GM21360 (cell line): ENCODE data around the gene PFKM.

Source experiments
- ATAC-seq: cut with Tn5 transposase; IDR thresholded peaks from one replicate; pipeline ENCODE4 v1.9.1; 2021; ENCODE audit warnings: mild to moderate bottlenecking, moderate library complexity; ENCODE audit not compliant: unreplicated experiment

The PFKM gene

GRCh38 chr12:48156652-48157017 lies 37.5 kb downstream of the PFKM start:
- ATAC-seq: no peak

DNA sequence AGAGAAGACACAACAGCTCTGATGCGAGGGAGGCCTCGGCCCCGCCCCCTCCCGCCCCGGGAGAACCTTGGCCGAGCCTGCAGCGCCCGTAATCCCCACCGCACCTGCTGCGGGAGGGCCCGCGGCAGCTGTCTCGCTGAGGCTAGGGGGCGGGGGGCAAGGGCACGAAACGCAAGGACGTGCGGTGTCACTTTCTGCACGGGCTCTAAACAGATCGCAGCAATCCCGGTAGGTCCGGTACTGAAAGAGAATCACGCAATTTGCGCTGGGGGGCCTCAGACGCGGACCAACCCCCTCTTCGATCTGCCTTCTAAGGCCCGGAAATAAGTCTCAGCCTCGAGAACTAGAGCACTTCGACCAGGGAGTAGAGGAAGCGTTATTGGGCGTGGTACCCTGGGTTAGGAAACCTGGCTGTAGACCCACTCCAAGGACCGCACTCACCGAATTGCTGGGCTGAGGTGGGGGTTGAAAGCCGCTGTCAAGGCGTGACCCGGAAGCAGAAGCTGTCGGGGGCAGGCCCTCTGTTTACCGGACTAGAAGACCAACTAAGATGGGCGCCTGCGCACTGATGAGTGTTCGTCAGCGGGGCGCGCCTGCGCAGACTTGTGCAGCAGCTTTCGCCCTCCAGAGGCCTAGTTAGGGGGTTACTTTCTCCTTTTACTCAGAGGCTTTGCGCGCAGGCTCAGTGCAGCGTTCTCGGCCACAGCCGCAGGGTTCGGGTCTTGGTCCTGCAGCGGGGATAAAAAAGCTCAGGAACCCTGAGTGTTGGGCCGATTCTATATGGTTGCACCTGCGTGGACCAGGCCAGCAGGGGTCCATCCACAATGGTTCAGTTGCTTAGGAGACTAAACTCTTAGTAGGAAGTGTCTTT lies 38.1 kb downstream of the PFKM start, which contains the start of gene ASB8:
ASB8 (minus strand) TSS at position 498 of the 871 bp plus-strand sequence. CDS start 4,019 bp downstream, outside the sequence.
- ATAC-seq: peak; percentile 88

- ATAC-seq: no peak
Observed at GRCh38 chr12:48157889-48158370, 38.8 kb downstream of the PFKM start.

GRCh38 chr12:48160046-48160445 lies 40.9 kb downstream of the PFKM start:
- ATAC-seq: no peak

DNA sequence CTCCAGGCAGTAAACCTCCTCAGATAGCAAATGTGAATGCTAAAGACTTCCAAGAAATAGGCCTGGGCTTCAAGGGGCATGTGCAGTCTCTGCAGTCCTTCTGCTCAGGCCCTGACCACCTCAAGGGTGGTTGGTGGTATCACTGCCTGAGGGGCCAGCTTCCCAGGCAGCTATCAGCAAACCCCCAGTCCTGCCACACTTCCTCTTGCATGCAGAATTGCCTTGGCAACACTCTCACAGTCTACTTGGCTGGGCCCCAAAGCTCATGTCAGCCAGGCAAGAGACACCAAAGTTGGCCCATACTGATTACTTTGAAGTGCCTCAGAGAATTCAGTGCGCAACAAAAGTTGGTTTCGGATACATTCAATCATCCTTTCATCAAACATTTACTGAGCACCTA lies 41.6 kb downstream of the PFKM start:
- ATAC-seq: no peak

GRCh38 chr12:48163150-48163747 lies 44.1 kb downstream of the PFKM start:
- no peak for ATAC-seq

DNA sequence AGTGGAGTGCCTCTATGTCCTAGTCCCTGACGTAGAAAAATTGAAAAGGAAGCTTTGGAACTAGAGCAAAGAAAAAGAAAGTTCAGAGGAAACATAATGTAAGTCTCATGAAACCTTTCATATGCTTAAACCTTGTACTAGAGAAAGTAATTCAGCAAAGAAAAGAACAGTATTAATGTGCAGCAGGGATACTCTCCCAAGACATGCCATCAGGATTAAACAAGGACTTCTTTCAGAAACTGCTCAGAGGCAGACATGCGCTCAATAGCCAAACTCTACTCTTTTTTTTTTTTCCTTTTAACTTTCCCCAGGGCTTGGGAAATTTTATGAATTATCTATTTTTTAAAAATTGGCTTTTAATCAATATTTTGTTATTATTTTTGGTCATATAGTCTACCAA lies 45.3 kb downstream of the PFKM start:
- no peak for ATAC-seq

DNA sequence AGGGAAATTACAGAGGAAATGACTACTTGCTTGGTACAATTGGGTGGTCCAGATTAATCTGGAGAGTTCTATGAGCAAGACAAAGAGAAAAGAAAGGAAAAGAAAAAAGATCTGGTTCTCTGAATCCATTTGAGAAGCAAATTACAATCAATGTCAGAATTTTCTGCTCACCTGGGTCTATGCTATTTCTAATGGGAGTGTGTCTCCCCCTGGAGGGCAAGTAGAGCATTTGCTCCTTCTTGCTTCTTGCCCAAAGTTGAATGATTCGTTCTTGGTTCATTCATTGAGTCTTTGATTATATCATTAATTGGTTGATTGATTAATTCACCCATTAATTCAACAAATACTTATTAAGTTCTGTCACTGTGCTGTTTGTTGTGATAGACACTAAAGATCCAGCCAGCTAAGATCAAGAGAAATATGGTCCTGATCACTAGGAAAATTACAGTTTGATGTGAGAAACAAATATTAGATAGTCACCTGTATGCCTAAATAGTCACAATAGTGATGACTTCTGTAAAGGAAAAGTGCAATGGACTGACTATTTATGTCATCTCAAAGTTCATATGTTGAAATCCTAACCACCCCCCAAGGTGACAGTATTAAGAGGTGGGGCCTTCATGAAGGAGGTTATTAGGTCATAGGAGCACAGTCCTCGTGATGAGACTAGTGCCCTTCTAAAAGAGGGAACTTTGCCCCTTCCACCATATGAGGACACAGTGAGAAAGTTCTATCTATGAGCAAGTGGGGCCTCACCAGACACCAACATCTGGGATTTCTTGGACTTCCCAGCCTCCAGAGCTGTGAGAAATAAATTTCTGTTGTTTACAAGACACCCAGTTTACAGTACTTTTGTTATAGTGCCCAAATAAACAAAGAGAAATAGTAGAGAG lies 46.2 kb downstream of the PFKM start:
- no peak for ATAC-seq

GRCh38 chr12:48169011-48169410 lies 49.8 kb downstream of the PFKM start:
- no peak for ATAC-seq

DNA sequence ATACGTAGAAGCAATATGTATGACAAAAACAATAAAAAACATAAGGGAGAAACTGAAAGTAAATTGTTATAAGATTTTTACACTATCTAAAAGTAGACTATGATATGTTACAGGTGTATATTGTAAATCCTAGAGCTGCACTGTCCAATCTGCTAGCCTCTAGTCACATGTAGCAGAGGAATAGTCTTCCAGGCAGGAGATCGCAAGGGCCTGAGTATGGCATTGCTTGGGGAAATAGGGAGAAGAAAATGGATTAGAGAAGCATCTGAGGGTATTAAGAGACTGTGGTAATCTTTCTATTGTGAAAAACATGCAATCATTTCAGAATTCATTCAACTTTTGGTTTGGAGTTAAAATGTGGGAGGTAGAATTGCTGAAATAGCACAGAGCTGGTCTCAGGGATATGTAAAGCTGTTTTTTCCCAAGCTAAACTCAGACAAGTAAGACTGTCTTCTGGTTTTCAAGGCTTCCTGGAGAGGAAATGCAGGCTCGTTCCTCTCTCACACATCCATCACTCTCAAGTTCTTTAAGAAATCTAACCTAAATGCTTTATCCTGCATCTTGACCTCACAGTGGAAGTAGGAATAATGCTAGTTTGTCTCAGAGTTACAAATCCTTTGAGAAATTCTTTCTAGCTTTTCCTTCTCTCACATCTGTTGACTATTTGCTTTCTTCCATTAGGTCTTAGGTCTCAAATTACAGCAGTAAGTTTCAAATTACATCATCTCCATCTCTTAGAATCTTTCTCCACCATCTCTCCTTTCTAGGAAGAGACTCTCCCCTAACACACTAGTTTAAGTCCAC lies 56.7 kb downstream of the PFKM start:
- no peak for ATAC-seq

- ATAC-seq: no peak
Observed at GRCh38 chr12:48176417-48176751, 57.2 kb downstream of the PFKM start.

DNA sequence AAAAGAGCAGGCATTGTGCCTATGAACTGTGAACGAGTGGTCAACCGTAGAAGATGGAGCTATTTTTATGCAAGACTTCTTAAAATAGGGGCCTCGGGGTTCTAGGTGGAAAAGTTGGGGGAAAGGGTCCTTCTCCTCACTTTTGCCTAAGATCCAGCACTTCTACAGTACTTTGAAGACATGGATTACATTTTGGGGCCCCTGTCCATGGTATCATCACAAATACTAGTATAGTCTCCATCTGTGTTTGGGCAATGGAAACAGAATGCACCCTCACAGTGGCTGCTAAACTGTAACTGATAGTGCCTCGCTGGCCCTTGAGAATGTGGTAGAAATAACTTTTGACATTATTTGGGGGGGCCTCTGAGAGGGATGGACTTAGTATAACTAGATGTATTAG lies 58.8 kb downstream of the PFKM start:
- no peak for ATAC-seq

GRCh38 chr12:48179466-48179865 lies 60.3 kb downstream of the PFKM start:
- ATAC-seq: no peak

GRCh38 chr12:48180424-48180823 lies 61.3 kb downstream of the PFKM start:
- ATAC-seq: no peak

- no peak for ATAC-seq
Observed at GRCh38 chr12:48180857-48181495, 61.8 kb downstream of the PFKM start.

DNA sequence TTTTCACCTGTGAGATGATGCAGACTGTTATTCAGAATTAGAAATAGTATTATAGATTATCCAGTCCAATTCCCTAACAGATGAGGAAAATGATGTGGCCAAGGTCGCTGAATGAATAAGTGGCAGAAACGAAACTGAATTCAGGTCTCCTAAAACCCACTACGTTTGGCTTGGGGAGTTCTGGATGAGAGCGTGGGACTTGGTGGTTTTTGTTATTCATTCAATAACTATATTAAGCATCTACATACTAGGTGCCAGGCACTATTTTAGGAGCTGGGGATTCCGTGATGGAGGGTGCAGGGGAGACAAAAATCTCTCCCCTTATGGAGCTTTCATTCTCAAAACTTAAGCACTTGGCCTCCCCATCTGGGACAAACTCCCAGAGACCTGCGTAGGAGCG lies 63.5 kb downstream of the PFKM start:
- ATAC-seq: no peak

DNA sequence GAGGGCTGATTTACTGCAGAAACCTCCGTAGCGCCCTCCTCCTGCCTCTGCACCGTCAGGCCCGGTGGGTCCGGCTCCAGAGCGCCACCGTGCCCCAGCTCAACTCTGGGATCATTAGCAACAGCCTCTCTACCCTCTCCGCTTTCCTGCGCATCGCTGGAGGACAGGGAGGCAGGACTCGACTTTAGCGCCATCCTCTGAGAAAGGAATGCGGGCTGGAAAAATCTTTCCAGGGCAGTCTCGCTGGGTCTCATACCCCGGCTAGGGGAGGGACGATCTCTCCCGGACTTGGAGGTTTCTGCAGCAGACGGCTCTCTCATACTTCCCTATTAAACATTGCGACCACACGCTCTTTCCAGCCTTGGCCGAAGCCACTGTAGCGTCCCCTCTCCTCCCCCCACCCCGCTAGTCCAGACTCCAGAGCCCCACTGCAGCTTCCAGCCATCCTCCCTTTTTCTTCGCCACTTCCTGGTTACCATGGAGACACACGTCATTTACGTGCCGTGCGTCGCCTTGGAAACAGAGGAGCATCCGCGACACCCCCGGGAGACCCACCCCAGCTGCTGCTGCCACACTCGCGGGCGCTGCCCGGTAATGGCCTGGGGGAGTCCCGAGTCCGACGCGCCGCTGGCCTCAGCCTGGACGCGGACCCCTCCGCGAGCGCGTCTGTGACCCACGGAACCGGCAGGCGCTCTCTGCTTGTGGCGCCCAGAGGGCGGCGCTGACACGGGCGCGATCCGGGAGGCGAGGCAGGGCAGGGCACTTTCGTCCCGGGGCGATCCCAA lies 64.1 kb downstream of the PFKM start, which contains the start of gene CCDC184:
CCDC184 (plus strand) TSS at position 554 of the 785 bp plus-strand sequence. CDS start 479 bp downstream, outside the sequence.
- peak; percentile 48 for ATAC-seq

DNA sequence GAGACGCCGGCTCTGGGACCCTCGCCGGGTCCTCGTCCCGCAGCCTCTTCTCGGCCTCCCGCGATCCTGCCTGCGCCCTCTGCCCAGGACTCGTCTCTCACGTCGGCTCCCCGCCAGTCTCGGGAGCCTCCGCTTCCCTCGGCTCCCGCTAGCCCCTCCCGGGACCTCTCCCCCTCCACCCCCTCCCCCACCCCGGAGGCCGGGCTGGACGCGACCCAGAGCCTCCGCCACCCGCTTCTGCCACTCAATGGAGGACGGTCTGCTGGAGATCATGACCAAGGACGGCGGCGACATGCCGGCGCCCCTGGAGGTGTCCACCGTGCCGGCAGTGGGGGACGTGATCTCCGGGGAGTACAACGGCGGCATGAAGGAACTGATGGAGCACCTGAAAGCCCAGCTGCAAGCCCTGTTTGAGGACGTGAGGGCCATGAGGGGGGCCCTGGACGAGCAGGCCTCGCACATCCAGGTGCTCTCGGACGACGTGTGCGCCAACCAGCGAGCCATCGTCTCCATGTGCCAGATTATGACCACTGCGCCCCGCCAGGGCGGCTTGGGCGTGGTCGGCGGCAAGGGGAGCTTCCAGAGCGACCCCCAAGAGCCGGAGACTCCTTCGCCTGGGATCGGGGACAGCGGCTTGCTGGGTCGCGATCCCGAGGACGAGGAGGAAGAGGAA lies 64.8 kb downstream of the PFKM start:
- no peak for ATAC-seq

GRCh38 chr12:48184549-48184922 lies 65.4 kb downstream of the PFKM start:
- ATAC-seq: no peak
